G401 (cell line): ENCODE measurements around the gene NEK4. TPM values are rescaled to one million over a fixed set of nuclear protein-coding genes. Genes with fewer than 3 reads are reported as not detected.

ENCODE experiments used
- DNase-seq: peaks from one replicate; pipeline ENCODE4 v3.0.0-alpha.2; 2015; ENCODE audit warnings: low spot score
- in situ Hi-C: cut with HindIII; loops from 2 replicates; pipeline ENCODE4 v1.10.0; 2016; ENCODE audit warnings: low sequenced_read_pairs, mixed read lengths
- total RNA-seq: library from RNA; depleted of rRNA; stranded (reverse); fragments of >200 nt; shearing (Covaris generic); gene quantifications from 2 replicates; pipeline ENCODE4 v1.2.3, GENCODE V29; 2014

The NEK4 gene
- total RNA-seq, 1 experiment from 2014 or later: 40.7 TPM

DNA sequence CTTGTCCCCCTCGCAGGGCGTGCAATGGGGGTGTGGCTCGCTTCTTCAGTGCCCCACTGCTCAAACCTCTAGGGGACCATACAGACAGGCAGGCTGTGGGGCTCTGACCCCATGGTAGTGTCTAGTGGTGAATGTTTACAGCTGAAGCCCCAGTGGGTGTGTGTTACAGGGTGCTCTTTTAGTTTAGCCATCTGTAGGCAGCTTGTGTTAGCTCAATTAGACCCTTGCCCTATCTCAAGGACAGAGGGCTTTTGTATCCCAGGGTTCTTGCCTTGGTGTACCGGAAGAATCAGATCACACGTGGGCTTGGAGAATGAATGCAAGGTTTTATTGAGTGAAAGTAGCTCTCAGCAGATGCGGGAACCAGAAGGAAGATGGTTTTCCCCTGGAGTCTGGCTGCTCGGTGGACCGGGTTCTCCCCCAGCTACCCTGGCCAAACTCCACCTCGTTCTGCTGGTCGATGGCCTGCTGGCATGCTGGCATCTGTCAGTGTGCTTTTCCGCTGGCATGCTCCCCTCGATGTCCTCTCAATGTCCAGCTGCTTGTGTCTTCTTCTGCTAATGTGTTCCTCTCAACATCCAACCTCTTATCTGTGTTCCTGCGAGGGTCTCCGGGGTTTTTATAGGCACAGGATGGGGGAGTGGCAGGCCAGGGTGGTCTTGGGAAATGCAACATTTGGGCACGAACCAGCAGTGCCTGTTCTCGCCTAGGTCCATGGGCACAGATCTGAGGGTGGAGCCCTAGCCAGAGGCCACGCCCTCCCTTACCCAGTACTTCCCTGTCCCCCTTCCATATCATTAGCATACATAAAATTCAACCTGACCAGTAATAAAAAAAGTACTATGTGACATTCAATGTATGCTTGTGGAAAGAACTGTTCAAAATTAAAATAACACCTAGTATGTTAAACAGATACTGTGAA is 58.2 kb downstream of the NEK4 start:
- in situ Hi-C loops: no loop called here
- DNase-seq: no peak

DNA sequence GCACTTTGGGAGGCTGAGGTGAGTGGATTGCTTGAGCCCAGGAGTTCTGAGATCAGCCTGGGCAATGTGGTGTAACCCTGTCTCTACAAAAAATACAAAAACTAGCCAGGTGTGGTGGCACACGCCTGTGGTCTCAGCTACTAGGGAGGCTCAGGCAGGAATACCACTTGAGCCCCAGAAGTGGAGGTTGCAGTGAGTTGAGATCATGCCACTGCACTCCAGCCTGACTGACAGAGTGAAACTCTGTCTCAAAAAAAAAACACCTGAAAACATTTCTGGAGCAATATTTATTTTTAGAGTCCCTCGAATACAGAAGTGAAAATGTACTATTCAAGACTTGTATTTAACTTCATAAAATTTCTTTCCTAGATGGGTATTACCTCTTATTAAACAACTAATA is 60.2 kb downstream of the NEK4 start:
- in situ Hi-C loops: no loop called here
- no peak for DNase-seq

GRCh38 chr3:52707585-52707984 is 63.2 kb downstream of the NEK4 start:
- in situ Hi-C loops: no loop called here
- DNase-seq: no peak

DNA sequence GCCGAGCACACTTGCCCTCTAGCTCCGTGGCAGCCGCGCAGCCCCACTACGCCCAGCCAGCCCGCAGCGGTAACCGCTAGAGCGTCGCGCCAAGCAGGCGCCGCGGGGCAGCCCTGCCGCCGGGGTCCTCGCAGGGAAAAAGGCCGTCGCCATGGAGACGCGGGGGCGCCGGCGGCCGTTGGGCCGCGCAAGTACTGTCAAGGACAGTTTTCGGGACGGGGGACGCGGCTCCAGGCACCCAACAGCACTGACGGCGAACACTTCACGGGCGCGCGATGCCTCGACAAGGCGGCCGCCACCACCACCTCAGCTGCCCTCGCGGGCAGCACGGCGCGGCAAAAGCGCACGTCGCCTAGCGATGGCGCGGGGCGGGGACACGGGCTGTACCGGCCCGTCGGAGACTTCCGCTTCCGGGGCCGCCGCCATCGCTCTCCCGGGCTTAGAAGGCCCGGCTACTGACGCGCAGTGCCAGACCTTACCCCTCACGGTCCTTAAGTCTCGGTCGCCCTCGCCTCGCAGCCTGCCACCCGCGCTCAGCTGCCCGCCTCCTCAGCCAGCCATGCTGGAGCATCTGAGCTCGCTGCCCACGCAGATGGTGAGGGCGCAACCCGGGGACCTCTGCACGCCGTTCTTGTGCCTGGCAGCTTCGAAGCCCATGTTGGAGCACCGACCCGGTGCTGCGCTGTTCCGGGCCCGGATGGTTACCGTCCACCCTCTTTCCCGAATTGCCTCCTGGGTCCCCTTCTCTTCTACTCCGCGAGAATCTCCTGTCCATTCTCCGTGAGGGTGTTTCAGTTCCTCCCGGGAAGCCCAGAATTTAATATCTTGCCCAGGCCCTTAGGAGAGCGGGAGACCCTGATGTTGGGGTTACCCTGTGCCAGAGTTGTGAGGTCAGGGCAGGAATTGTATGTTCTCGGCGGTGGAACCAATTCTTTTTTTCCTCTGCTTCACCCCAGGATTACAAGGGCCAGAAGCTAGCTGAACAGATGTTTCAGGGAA is 64.8 kb downstream of the NEK4 start, which contains the start of the genes GLT8D1 and SPCS1:
Gene GLT8D1, minus strand, starts transcription at position 104 of the 999 bp plus-strand sequence. CDS start 5,331 bp downstream, outside the sequence.
Gene SPCS1, plus strand, starts transcription at position 419 of the 999 bp plus-strand sequence. Its CDS starts 141 bp downstream, at position 560.
- in situ Hi-C loops: no loop called here
- peak; percentile 89 for DNase-seq

GRCh38 chr3:52705438-52705687 is 65.4 kb downstream of the NEK4 start:
- no peak for DNase-seq
- in situ Hi-C loops: no loop called here

DNA sequence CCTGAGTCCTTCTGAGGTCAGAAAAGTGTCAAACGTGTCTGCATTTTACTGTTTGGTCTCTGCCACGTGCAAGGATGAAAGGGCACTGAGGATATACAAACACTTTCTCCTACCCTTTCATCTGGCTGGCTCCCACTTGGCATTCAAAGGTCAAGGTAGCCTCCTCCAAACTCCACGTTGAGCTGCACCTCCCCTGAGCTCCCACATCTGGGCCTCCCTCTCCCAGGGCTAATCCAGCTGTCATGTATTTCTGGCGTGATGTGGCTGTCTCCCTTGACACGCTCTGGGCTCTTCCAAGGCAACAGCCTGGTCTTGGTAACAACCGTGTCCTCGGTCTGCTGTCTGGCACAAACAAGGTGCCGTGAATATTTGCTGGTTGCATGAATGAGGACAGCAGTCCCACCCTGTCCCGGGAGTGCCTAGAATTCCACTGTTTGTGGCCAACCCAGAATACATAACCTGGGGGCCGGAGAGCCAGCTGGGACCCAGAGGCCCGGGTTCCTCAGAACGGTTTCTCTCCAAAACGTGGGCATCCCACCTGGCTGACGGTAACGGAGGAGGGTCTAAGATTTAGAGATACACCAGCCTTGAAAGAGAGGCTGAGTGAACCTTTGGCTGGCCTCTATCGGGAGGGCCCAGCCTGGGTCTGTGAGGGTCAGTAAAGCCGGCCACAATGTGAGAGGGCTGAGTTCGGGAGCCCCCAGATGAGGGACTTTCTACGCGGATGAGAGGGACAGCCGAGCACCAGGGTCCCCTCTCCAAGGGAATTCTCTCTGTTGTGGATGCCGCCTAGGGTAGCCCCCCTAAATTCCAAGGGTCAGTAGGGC is 65.9 kb downstream of the NEK4 start:
- in situ Hi-C loops: no loop called here
- DNase-seq: peak; percentile 29

- in situ Hi-C loops: no loop called here
- no peak for DNase-seq
Measured at GRCh38 chr3:52703341-52703740, 67.4 kb downstream of the NEK4 start.

DNA sequence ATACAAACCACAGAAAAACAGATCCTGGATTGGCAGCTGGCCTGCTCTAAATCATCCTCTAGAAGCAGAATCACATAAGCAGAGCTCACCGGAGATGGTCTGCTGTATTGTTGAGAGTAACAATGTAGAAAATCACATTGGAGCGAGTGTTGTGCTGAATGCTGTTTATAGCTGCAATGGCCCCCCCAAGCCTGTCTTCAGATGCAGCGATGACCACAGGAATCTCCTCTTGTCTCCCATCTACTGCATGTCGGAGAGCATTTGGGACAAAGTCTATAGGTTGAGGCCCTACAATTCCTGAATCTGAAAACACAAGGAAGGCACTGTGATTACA is 73.1 kb downstream of the NEK4 start:
- no peak for DNase-seq
- in situ Hi-C loops: no loop called here

DNA sequence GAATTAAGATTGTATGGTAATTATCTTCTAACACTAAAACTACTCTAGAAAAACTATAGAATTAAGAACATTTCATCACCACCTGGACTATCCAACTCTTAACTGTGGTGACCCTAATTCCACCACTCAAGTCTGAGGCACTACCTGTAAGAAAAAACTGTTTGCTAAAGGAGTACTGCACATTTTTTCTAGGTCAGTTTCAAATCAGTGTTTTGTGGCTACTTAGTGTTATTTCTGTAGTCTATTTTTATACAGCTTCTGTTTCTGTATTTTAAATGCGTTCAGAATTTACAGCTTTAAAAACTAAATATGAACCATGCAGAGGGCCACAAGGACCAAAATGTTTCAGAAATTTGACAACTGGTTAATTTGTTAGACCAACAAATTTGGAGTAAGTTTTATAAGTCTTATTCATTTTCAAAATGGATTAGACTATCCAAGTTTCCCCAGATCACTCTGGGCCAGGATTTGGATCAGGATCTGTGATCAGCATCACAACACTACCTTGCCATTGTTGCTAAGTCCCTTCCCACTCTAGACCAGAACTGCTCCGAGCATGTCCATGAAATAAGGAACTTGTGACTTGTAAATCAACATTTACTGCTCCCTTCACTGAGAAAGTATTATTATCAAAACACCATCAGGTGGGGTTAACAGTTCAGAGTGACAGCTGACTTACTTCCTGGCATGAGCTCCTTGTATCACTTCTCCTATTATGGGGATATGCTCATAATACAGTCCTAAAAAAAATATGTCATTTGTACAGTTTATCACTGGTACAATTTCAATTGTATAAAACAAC is 73.7 kb downstream of the NEK4 start:
- no peak for DNase-seq
- in situ Hi-C loops: no loop called here

DNA sequence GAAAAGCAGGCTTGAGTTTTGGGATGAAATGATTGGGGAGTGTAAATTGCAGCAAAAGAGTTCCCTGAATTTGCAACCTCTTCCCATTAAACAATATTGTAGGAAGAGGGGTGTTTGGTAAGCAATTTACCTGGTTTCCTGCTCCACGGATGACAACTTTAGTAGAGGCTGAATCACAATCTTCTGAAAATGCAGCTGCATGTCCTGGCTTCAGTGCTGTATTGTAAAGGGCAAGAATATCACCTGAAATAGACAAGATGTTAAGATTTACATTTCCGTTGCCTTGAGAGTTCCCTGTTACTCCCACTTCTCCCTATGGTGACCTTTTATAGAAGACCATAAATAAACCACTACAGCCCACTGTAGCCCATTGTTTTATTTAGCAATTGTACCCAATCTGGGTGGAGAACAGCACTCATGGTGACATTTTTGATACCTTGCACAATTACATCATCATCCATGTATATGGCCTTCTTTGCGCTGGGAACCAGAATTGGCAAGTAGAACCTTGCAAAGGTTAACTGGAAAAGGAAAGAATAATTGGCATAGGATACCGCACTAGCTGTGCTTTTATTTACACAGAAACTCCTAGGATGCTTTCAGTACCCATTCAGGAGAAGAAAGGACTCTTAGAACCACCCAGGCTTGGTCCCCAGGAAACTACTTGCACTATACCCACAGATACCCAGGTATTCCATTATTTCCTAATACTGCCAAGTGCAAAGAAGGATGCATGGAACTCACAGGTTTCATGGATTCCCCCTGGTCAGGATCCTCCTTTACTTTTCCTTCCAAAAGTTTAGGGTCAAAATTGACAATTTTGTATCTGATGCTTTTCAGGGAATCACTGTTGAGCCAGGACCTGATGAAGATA is 74.7 kb downstream of the NEK4 start:
- in situ Hi-C loops: no loop called here
- no peak for DNase-seq

- in situ Hi-C loops: no loop called here
- no peak for DNase-seq
Measured at GRCh38 chr3:52694528-52695189, 76.1 kb downstream of the NEK4 start.

GRCh38 chr3:52693071-52693470 is 77.7 kb downstream of the NEK4 start:
- in situ Hi-C loops: no loop called here
- DNase-seq: no peak

GRCh38 chr3:52690560-52690959 is 80.2 kb downstream of the NEK4 start:
- in situ Hi-C loops: no loop called here
- no peak for DNase-seq

DNA sequence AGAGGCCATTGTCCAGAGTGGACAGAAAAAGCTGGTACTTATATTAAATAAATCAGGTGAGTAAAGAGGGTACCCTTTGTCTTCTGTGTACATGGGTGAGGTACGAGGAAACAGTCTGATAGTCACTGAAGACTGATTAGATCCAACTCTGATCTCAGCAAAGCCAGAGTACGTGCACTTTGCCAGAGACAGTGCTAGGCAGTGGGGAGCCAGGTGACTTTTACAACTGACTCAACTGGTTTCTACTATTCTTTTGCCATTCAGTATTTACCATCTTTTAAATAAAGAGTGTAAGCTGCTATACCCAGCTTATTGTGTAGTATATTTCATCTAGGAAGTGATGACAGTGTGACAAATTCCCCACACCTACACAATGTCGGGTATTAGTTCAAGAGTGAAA is 81.6 kb downstream of the NEK4 start:
- in situ Hi-C loops: no loop called here
- no peak for DNase-seq

GRCh38 chr3:52688266-52688665 is 82.5 kb downstream of the NEK4 start:
- in situ Hi-C loops: no loop called here
- DNase-seq: no peak

DNA sequence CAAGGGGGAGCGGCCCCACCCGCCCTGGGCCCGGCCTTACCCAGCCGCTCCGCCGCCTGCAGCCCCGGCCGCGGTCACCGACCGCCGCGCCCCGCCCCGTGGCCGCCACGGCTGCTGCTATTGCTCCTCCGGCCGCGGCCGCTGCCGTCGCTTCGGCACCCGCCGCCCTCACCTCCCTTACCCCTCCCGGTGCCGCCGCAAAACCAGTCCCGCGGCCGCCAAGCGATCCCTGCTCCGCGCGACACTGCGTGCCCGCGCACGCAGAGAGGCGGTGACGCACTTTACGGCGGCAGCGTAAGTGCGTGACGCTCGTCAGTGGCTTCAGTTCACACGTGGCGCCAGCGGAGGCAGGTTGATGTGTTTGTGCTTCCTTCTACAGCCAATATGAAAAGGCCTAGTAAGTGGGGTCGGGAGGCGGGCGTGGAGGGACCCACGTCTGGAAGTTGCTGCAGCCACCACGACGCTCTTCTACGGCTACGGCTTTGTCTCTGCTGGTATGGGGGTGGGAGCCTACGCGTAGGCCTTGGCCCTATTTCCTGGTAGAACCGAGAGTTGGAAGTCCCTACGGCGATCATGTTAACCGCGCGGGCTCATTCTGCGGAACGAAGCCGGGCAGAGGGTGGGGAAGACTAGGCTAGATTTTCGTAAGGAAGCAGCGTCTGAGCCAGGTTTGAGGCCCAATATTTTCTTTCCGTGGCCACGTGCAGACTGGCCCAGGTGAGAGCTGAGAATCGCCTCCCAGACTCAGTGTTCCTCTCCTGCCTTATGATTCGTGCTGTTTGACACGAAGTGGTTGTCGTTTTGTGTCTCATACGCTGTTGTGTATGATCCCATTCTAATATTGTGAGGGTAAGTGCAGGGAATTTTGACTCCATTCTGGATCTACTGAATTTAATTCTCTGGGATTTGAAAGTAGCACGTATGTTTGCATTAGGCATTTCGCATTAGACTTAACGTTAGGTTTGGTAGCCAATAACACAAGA is 84.7 kb downstream of the NEK4 start, which contains the start of the genes GNL3 and PBRM1:
Gene GNL3, plus strand, starts transcription at position 324 of the 983 bp plus-strand sequence. Its CDS starts 61 bp downstream, at position 385.
Gene PBRM1, minus strand, starts transcription at position 205 of the 983 bp plus-strand sequence.
- in situ Hi-C loops: no loop called here
- peak; percentile 95 for DNase-seq
